Stomach (tissue), 4 donors: ENCODE measurements around the gene STAT6.

ENCODE experiments used
- EP300 ChIP-seq: sonication (generic); formaldehyde crosslinking; IDR thresholded peaks from one replicate; pipeline ENCODE4 v1.6.1; 2017; ENCODE audit warnings: antibody characterized with exemption
- POLR2A ChIP-seq, 4 donors: fragments of 450-650 bp; IDR thresholded peaks; one replicate each; pipeline ENCODE4 v1.6.1; 2016; ENCODE audit warnings: antibody characterized with exemption in 4 of 4, control low read depth in 2 of 4, mild to moderate bottlenecking in 1 of 4, moderate library complexity in 1 of 4
- POLR2AphosphoS5 ChIP-seq, 3 donors: sonication (generic); formaldehyde crosslinking; IDR thresholded peaks; one replicate each; pipeline ENCODE4 v1.6.1; 2016; ENCODE audit warnings: antibody characterized with exemption in 3 of 3
- TF ChIP-seq, protein P1 (sequence below), 7 experiments: fragments of 450-650 bp in 4 of 7; fragments of 200-600 bp in 3 of 7; sonication (generic) in 3 of 7; IDR thresholded peaks; one replicate each; pipeline ENCODE4 v1.5.1; 2016 to 2019; ENCODE audit warnings: antibody characterized with exemption in 7 of 7, control low read depth in 2 of 7, mild to moderate bottlenecking in 1 of 7

DNA sequence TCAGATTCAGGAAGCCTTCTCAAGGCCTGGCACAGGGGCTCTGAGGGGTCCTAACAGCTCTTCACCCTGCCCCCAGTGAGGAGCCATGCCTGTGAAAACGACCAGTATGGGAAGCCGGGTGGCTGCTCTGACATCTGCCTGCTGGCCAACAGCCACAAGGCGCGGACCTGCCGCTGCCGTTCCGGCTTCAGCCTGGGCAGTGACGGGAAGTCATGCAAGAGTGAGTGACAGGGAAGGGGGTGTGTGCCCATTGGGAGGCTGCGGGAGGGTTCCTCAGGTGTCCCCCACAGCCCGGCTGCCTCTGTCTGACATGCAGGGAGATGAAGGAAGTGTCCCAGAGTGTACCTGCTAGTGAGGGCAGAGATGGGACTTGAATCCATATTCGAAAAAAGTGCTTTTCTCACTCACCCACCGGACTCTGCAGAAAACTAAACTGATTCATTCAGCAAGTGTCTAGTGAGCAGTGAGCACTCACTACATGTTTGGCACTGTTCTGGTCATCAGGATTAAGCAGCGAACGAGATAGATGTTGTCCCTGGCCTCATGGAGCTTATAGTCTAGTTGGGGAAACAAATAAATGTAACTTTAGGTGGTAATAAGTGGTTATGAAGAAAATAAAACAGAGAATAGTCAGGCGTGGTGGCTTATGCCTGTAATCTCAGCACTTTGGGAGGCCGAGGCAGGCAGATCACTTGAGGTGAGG, 45.7 kb upstream of the STAT6 start:
- TF ChIP-seq, protein P1, sequence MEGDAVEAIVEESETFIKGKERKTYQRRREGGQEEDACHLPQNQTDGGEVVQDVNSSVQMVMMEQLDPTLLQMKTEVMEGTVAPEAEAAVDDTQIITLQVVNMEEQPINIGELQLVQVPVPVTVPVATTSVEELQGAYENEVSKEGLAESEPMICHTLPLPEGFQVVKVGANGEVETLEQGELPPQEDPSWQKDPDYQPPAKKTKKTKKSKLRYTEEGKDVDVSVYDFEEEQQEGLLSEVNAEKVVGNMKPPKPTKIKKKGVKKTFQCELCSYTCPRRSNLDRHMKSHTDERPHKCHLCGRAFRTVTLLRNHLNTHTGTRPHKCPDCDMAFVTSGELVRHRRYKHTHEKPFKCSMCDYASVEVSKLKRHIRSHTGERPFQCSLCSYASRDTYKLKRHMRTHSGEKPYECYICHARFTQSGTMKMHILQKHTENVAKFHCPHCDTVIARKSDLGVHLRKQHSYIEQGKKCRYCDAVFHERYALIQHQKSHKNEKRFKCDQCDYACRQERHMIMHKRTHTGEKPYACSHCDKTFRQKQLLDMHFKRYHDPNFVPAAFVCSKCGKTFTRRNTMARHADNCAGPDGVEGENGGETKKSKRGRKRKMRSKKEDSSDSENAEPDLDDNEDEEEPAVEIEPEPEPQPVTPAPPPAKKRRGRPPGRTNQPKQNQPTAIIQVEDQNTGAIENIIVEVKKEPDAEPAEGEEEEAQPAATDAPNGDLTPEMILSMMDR (IDR thresholded peaks at IDR 0.05) = no peak
- TF ChIP-seq POLR2AphosphoS5 (IDR thresholded peaks at IDR 0.05) = no peak
- no peak for TF ChIP-seq POLR2A (IDR thresholded peaks at IDR 0.05)
- TF ChIP-seq EP300 = no peak
